ENCODE results near the gene BANF1.

DNA sequence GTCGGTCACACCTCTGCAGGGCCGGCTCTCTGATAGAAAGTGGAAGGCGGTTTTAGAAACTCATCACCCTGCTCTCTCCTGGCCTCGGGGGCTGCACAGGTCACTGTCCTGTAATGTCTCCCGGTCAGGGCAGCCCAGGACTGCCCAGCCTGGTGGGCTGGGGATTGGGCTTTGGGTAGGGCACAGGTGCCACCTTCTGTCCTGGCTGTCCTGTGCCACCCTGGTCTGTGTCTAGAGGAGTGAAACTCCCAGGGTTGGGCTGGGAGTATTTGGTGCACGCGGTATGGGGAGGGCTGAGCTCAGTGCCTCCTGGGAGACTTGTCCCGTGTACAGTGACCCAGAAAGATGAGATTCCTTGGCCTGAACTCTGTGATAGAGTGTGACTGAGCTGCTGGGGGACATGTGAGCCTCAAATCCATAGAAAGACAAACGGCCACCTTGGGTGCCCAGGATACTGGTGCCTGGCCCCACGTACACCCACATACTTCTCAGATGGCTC, 23.0 kb upstream of the BANF1 start:
- TF ChIP-seq CTCF (optimal IDR thresholded peaks at IDR 0.05 in 1 of 3, IDR thresholded peaks at IDR 0.05 in 1 of 3, conservative IDR thresholded peaks at IDR 0.05 in 1 of 3; ENCODE audit: extremely low read depth in 1 of 3, insufficient read depth in 2 of 3, low read length in 3 of 3), result no peak
- TF ChIP-seq EZH2 (IDR thresholded peaks at IDR 0.05; ENCODE audit: low read length), result no peak

All from keratinocyte (primary cell).